ENCODE measurements around the gene DNAJC25. TPM values are rescaled to one million over a fixed set of nuclear protein-coding genes. Genes with fewer than 3 reads are reported as not detected.
"Not testable (repeated sequence)": the region's sequence is repeated elsewhere in the genome, so short reads cannot be mapped to it uniquely, and the experiment has no call there.

DNAJC25 gene
- total and polyA plus RNA-seq, 3 experiments from 2014 or later = 2.0 to 6.0 (median 5.7) TPM

- Mint-ChIP-seq H3K9me3 (no peaks in the 10 kb centered on the region), H3K4me3 (no peak overlapping the region), H3K27ac (no peak overlapping the region), H3K4me1 (no peaks in the 10 kb centered on the region), H3K27me3 (peaks cover 18 to 38% of the 10 kb centered on the region in 2 donors), H3K36me3 (no peaks in the 10 kb centered on the region)
- no peak overlapping the region for H3K4me3 ChIP-seq (ENCODE audit: low read length)
- no peaks in the 10 kb centered on the region for H3K4me1 ChIP-seq (ENCODE audit: insufficient read depth, low read length)
- peaks cover 3% of the 10 kb centered on the region for H3K27me3 ChIP-seq (ENCODE audit: insufficient read depth, low read length, poor library complexity, severe bottlenecking)
- ChIA-PET POLR2A (no interaction called here), CTCF (interaction anchor here (0.7 to 1.1 kb wide), 2 partner anchors 8 to 18 kb away, joined by 3 to 4 read pairs; no protein-coding TSS in a partner anchor)
- H3K27ac ChIP-seq (ENCODE audit: low read depth, low read length) = no peak overlapping the region
- H3K9me3 ChIP-seq (ENCODE audit: low read length) = no peaks in the 10 kb centered on the region
- H3K36me3 ChIP-seq (ENCODE audit: insufficient read depth, low read length) = no peaks in the 10 kb centered on the region
- DNase-seq = no peak
Observed at GRCh38 chr9:111615928-111616327, 15.2 kb upstream of the DNAJC25 start.

- H3K4me1 ChIP-seq (ENCODE audit: insufficient read depth, low read length); H3K4me3 Mint-ChIP-seq; H3K36me3 Mint-ChIP-seq; POLR2A ChIA-PET; DNase-seq; H3K9me3 ChIP-seq (ENCODE audit: low read length); H3K27me3 ChIP-seq (ENCODE audit: insufficient read depth, low read length, poor library complexity, severe bottlenecking); H3K27ac ChIP-seq (ENCODE audit: low read depth, low read length); H3K4me3 ChIP-seq (ENCODE audit: low read length); CTCF ChIA-PET; H3K36me3 ChIP-seq (ENCODE audit: insufficient read depth, low read length); H3K4me1 Mint-ChIP-seq; H3K9me3 Mint-ChIP-seq; H3K27ac Mint-ChIP-seq: not testable (repeated sequence)
- H3K27me3 Mint-ChIP-seq = peaks cover 15 to 40% of the 10 kb centered on the region in 2 donors
Observed at GRCh38 chr9:111617349-111617748, 13.8 kb upstream of the DNAJC25 start.

- Mint-ChIP-seq H3K9me3 (no peaks in the 10 kb centered on the region), H3K36me3 (no peaks in the 10 kb centered on the region), H3K27me3 (peaks cover 4 to 30% of the 10 kb centered on the region in 2 donors), H3K4me1 (no peaks in the 10 kb centered on the region), H3K27ac (no peak overlapping the region), H3K4me3 (no peak overlapping the region)
- no peak overlapping the region for H3K4me3 ChIP-seq (ENCODE audit: low read length)
- DNase-seq = peak in 1 of 5 donors; percentile 6
- H3K9me3 ChIP-seq (ENCODE audit: low read length) = no peaks in the 10 kb centered on the region
- ChIA-PET POLR2A (interaction anchor here (0.7 kb wide), 1 partner anchor 23 kb away, joined by 4 read pairs; no protein-coding TSS in a partner anchor), CTCF (interaction anchor here (0.7 to 1.2 kb wide), 5 partner anchors 8 to 27 kb away, joined by 3 to 5 read pairs (median 4); partner anchors contain the start of gene DNAJC25)
- no peak overlapping the region for H3K27ac ChIP-seq (ENCODE audit: low read depth, low read length)
- no peaks in the 10 kb centered on the region for H3K27me3 ChIP-seq (ENCODE audit: insufficient read depth, low read length, poor library complexity, severe bottlenecking)
- H3K36me3 ChIP-seq (ENCODE audit: insufficient read depth, low read length) = no peaks in the 10 kb centered on the region
- no peaks in the 10 kb centered on the region for H3K4me1 ChIP-seq (ENCODE audit: insufficient read depth, low read length)
Observed at GRCh38 chr9:111621895-111622480, 9.1 kb upstream of the DNAJC25 start.

- CTCF ChIA-PET = no interaction called here
Observed at GRCh38 chr9:111622626-111623025, 8.5 kb upstream of the DNAJC25 start.

GRCh38 chr9:111627260-111627963, 3.7 kb upstream of the DNAJC25 start:
- H3K4me1 Mint-ChIP-seq = peaks cover 11 to 18% (median 16%) of the 10 kb centered on the region in 3 donors
- peaks cover 2 to 16% of the 10 kb centered on the region in 2 donors for H3K27me3 Mint-ChIP-seq
- no peak overlapping the region for H3K27ac Mint-ChIP-seq
- H3K36me3 Mint-ChIP-seq = peaks cover 0 to 8% (median 0%) of the 10 kb centered on the region in 3 donors
- ChIA-PET CTCF (no interaction called here), POLR2A (no interaction called here)
- H3K4me1 ChIP-seq (ENCODE audit: insufficient read depth, low read length) = peaks cover 12% of the 10 kb centered on the region
- H3K9me3 ChIP-seq (ENCODE audit: low read length) = no peaks in the 10 kb centered on the region
- no peak overlapping the region for H3K4me3 ChIP-seq (ENCODE audit: low read length)
- H3K9me3 Mint-ChIP-seq = no peaks in the 10 kb centered on the region
- H3K4me3 Mint-ChIP-seq = no peak overlapping the region
- no peak overlapping the region for H3K27ac ChIP-seq (ENCODE audit: low read depth, low read length)
- no peaks in the 10 kb centered on the region for H3K27me3 ChIP-seq (ENCODE audit: insufficient read depth, low read length, poor library complexity, severe bottlenecking)
- no peaks in the 10 kb centered on the region for H3K36me3 ChIP-seq (ENCODE audit: insufficient read depth, low read length)
- DNase-seq = no peak

More at GRCh38 chr9:111622626-111623025, 8.5 kb upstream of the DNAJC25 start:
- no peak for DNase-seq
- Histone ChIP-seq H3K27me3 (ENCODE audit: insufficient read depth, low read length, poor library complexity, severe bottlenecking) (no peaks in the 10 kb centered on the region), H3K36me3 (ENCODE audit: insufficient read depth, low read length) (no peaks in the 10 kb centered on the region), H3K4me3 (ENCODE audit: low read length) (no peak overlapping the region), H3K27ac (ENCODE audit: low read depth, low read length) (no peak overlapping the region), H3K9me3 (ENCODE audit: low read length) (no peaks in the 10 kb centered on the region), H3K4me1 (ENCODE audit: insufficient read depth, low read length) (no peaks in the 10 kb centered on the region)
- Mint-ChIP-seq H3K27me3 (peaks cover 4 to 30% of the 10 kb centered on the region in 2 donors), H3K4me3 (no peak overlapping the region), H3K27ac (peak overlapping the region in 1 of 8 donors; percentile 15), H3K4me1 (no peaks in the 10 kb centered on the region), H3K9me3 (no peaks in the 10 kb centered on the region), H3K36me3 (no peaks in the 10 kb centered on the region)
- POLR2A ChIA-PET = no interaction called here

GRCh38 chr9:111628411-111628810, 2.7 kb upstream of the DNAJC25 start:
- peaks cover 21 to 28% (median 26%) of the 10 kb centered on the region in 3 donors for H3K4me1 Mint-ChIP-seq
- DNase-seq = no peak
- Histone ChIP-seq H3K27ac (ENCODE audit: low read depth, low read length) (no peak overlapping the region), H3K9me3 (ENCODE audit: low read length) (no peaks in the 10 kb centered on the region), H3K27me3 (ENCODE audit: insufficient read depth, low read length, poor library complexity, severe bottlenecking) (no peaks in the 10 kb centered on the region), H3K4me1 (ENCODE audit: insufficient read depth, low read length) (peaks cover 20% of the 10 kb centered on the region), H3K4me3 (ENCODE audit: low read length) (no peak overlapping the region), H3K36me3 (ENCODE audit: insufficient read depth, low read length) (no peaks in the 10 kb centered on the region)
- ChIA-PET POLR2A (no interaction called here), CTCF (no interaction called here)
- no peaks in the 10 kb centered on the region for H3K9me3 Mint-ChIP-seq
- peaks cover 0 to 8% (median 0%) of the 10 kb centered on the region in 3 donors for H3K36me3 Mint-ChIP-seq
- peak overlapping the region in 1 of 7 donors; percentile 15 for H3K4me3 Mint-ChIP-seq
- no peak overlapping the region for H3K27ac Mint-ChIP-seq
- peaks cover 0 to 10% of the 10 kb centered on the region in 2 donors for H3K27me3 Mint-ChIP-seq

- H3K4me1 ChIP-seq (ENCODE audit: insufficient read depth, low read length) = peaks cover 20% of the 10 kb centered on the region
- Mint-ChIP-seq H3K4me3 (peak overlapping the region; percentile 92 to 99 (median 95)), H3K27ac (peak overlapping the region; percentile 77 to 95 (median 90)), H3K36me3 (peaks cover 0 to 8% (median 0%) of the 10 kb centered on the region in 3 donors), H3K27me3 (peaks cover 0 to 3% of the 10 kb centered on the region in 2 donors), H3K4me1 (peaks cover 38 to 48% (median 46%) of the 10 kb centered on the region in 3 donors), H3K9me3 (no peaks in the 10 kb centered on the region)
- H3K27me3 ChIP-seq (ENCODE audit: insufficient read depth, low read length, poor library complexity, severe bottlenecking) = no peaks in the 10 kb centered on the region
- H3K9me3 ChIP-seq (ENCODE audit: low read length) = no peaks in the 10 kb centered on the region
- H3K27ac ChIP-seq (ENCODE audit: low read depth, low read length) = peak overlapping the region; percentile 71
- peak overlapping the region; percentile 95 for H3K4me3 ChIP-seq (ENCODE audit: low read length)
- H3K36me3 ChIP-seq (ENCODE audit: insufficient read depth, low read length) = no peaks in the 10 kb centered on the region
- ChIA-PET POLR2A (interaction anchor here (1.0 to 1.4 kb wide), 3 partner anchors 31 to 856 kb away, joined by 4 to 10 read pairs (median 6); partner anchors contain the start of genes ECPAS, GNG10 and KIAA1958), CTCF (interaction anchor here (0.9 to 1.1 kb wide), 3 partner anchors 9 to 37 kb away, joined by 3 to 4 read pairs (median 3); partner anchors contain the start of gene GNG10)
- DNase-seq = peak in 1 of 5 donors; percentile 0
Observed at GRCh38 chr9:111630182-111630963, 761 bp upstream of the DNAJC25 start.

Data from CD8-positive, alpha-beta memory T cell (primary cell).